Naive B cell (primary cell): ENCODE data around the gene FAR2. TPM values are rescaled to one million over a fixed set of nuclear protein-coding genes. Genes with fewer than 3 reads are reported as not detected.

Experiments
- ATAC-seq, 2 donors: fragments of 150-1000 bp; cut with Tn5 transposase; 2 replicates each; pipeline ENCODE4 v1.10.0; 2021; ENCODE audit warnings: low read depth in 2 of 2, mild to moderate bottlenecking in 2 of 2, moderate library complexity in 2 of 2
- DNase-seq: peaks from one replicate; pipeline ENCODE4 v3.0.0; 2022
- H3K27ac Mint-ChIP-seq, 6 donors: one replicate each; pipeline ENCODE4 v1.8.0; 2020 to 2022; ENCODE audit warnings: mild to moderate bottlenecking in 6 of 6, mixed read lengths in 6 of 6, moderate library complexity in 5 of 6, inconsistent platforms in 2 of 6
- H3K27me3 Mint-ChIP-seq, 3 donors: one replicate each; pipeline ENCODE4 v1.8.0; 2021 to 2022; ENCODE audit warnings: mixed read lengths in 3 of 3, mild to moderate bottlenecking in 1 of 3
- H3K36me3 Mint-ChIP-seq, 2 donors: one replicate each; pipeline ENCODE4 v1.8.0; 2020 to 2022; ENCODE audit warnings: mixed read lengths in 2 of 2, inconsistent platforms in 1 of 2, mild to moderate bottlenecking in 1 of 2
- H3K4me1 Mint-ChIP-seq, 3 donors: one replicate each; pipeline ENCODE4 v1.8.0; 2020 to 2022; ENCODE audit warnings: mixed read lengths in 3 of 3, inconsistent platforms in 1 of 3, mild to moderate bottlenecking in 1 of 3, moderate library complexity in 1 of 3
- H3K4me3 Mint-ChIP-seq, 8 donors: one replicate each; pipeline ENCODE4 v1.8.0; 2020 to 2022; ENCODE audit warnings: mild to moderate bottlenecking in 8 of 8, mixed read lengths in 8 of 8, moderate library complexity in 8 of 8, inconsistent platforms in 2 of 8
- H3K9me3 Mint-ChIP-seq, 7 donors: one replicate each; pipeline ENCODE4 v1.8.0; 2020 to 2022; ENCODE audit warnings: mixed read lengths in 7 of 7, mild to moderate bottlenecking in 5 of 7, inconsistent platforms in 2 of 7, moderate library complexity in 1 of 7
- polyA plus RNA-seq, 6 donors: library from polyadenylated mRNA; unstranded; fragments of 300-500 nt; fragmentation: Illumina TruSeq; gene quantifications; one replicate each; pipeline ENCODE4 v1.2.3, GENCODE V29; 2021; ENCODE audit warnings: low read depth in 6 of 6

The FAR2 gene
- polyA plus RNA-seq, 6 donors from 2014 or later = 0.23 to 1.0 (median 0.81) TPM; not detected in 2

- no peak for DNase-seq
- Mint-ChIP-seq H3K36me3 (peaks cover 0 to 4% of the 10 kb centered on the region in 2 donors), H3K27ac (no peak overlapping the region), H3K4me1 (peaks cover 9 to 24% (median 10%) of the 10 kb centered on the region in 3 donors), H3K27me3 (peaks cover 29 to 44% (median 34%) of the 10 kb centered on the region in 3 donors), H3K4me3 (no peak overlapping the region), H3K9me3 (peaks cover 0 to 19% (median 2%) of the 10 kb centered on the region in 7 donors)
- ATAC-seq = no peak
Observed at GRCh38 chr12:29145372-29146170, 3.5 kb upstream of the FAR2 start.

GRCh38 chr12:29146196-29146595 lies 2.9 kb upstream of the FAR2 start:
- no peak for ATAC-seq
- peaks cover 0 to 4% of the 10 kb centered on the region in 2 donors for H3K36me3 Mint-ChIP-seq

GRCh38 chr12:29147731-29148595 lies 1.1 kb upstream of the FAR2 start:
- H3K4me1 Mint-ChIP-seq = peaks cover 9 to 33% (median 15%) of the 10 kb centered on the region in 3 donors
- DNase-seq (no peak), ATAC-seq (no peak)
- H3K9me3 Mint-ChIP-seq = peaks cover 0 to 6% (median 0%) of the 10 kb centered on the region in 7 donors
- H3K4me3 Mint-ChIP-seq = peak overlapping the region; percentile 60 to 94 (median 88)
- no peak overlapping the region for H3K27ac Mint-ChIP-seq
- peaks cover 0 to 4% of the 10 kb centered on the region in 2 donors for H3K36me3 Mint-ChIP-seq
- H3K27me3 Mint-ChIP-seq = peaks cover 34 to 44% (median 34%) of the 10 kb centered on the region in 3 donors

More at GRCh38 chr12:29146196-29146595, 2.9 kb upstream of the FAR2 start:
- DNase-seq = no peak
- Mint-ChIP-seq H3K9me3 (peaks cover 0 to 18% (median 2%) of the 10 kb centered on the region in 7 donors), H3K4me1 (peaks cover 9 to 26% (median 10%) of the 10 kb centered on the region in 3 donors), H3K27me3 (peaks cover 34 to 44% (median 34%) of the 10 kb centered on the region in 3 donors), H3K4me3 (no peak overlapping the region), H3K27ac (no peak overlapping the region)

- ATAC-seq = peak; percentile 8 to 16
- H3K27ac Mint-ChIP-seq = peak overlapping the region in 2 of 6 donors; percentile 6 to 44
- no peak for DNase-seq
- H3K36me3 Mint-ChIP-seq = no peaks in the 10 kb centered on the region
- peaks cover 34 to 44% (median 34%) of the 10 kb centered on the region in 3 donors for H3K27me3 Mint-ChIP-seq
- H3K4me3 Mint-ChIP-seq = peak overlapping the region; percentile 60 to 94 (median 88)
- peaks cover 9 to 38% (median 15%) of the 10 kb centered on the region in 3 donors for H3K4me1 Mint-ChIP-seq
- H3K9me3 Mint-ChIP-seq = peaks cover 0 to 6% (median 0%) of the 10 kb centered on the region in 7 donors
Observed at GRCh38 chr12:29148596-29148910, 525 bp upstream of the FAR2 start.

- ATAC-seq = no peak
- H3K27me3 Mint-ChIP-seq = peaks cover 29 to 42% (median 34%) of the 10 kb centered on the region in 3 donors
- peaks cover 0 to 2% (median 0%) of the 10 kb centered on the region in 7 donors for H3K9me3 Mint-ChIP-seq
- DNase-seq = no peak
- H3K27ac Mint-ChIP-seq = no peak overlapping the region
- peak overlapping the region in 4 of 8 donors; percentile 84 to 93 (median 88) for H3K4me3 Mint-ChIP-seq
- no peaks in the 10 kb centered on the region for H3K36me3 Mint-ChIP-seq
- peaks cover 9 to 40% (median 15%) of the 10 kb centered on the region in 3 donors for H3K4me1 Mint-ChIP-seq
Observed at GRCh38 chr12:29149691-29150281, 708 bp downstream of the FAR2 start.

- DNase-seq (no peak), ATAC-seq (no peak)
- Mint-ChIP-seq H3K9me3 (peaks cover 0 to 2% (median 0%) of the 10 kb centered on the region in 7 donors), H3K27ac (peak overlapping the region in 1 of 6 donors; percentile 24), H3K4me1 (peaks cover 9 to 40% (median 15%) of the 10 kb centered on the region in 3 donors), H3K27me3 (peaks cover 27 to 36% (median 34%) of the 10 kb centered on the region in 3 donors), H3K4me3 (peak overlapping the region in 4 of 8 donors; percentile 7 to 50 (median 24)), H3K36me3 (no peaks in the 10 kb centered on the region)
Observed at GRCh38 chr12:29150462-29150861, 1.4 kb downstream of the FAR2 start.

GRCh38 chr12:29152223-29152868 lies 3.3 kb downstream of the FAR2 start:
- H3K4me1 Mint-ChIP-seq = peaks cover 9 to 40% (median 15%) of the 10 kb centered on the region in 3 donors
- no peak overlapping the region for H3K4me3 Mint-ChIP-seq
- DNase-seq (peak; percentile 19), ATAC-seq (peak; percentile 74 to 78)
- peak overlapping the region in 1 of 6 donors; percentile 24 for H3K27ac Mint-ChIP-seq
- H3K27me3 Mint-ChIP-seq = peaks cover 17 to 34% (median 19%) of the 10 kb centered on the region in 3 donors
- no peaks in the 10 kb centered on the region for H3K36me3 Mint-ChIP-seq
- H3K9me3 Mint-ChIP-seq = peaks cover 0 to 2% (median 0%) of the 10 kb centered on the region in 7 donors

- no peak for DNase-seq
- Mint-ChIP-seq H3K4me1 (peaks cover 7 to 37% (median 15%) of the 10 kb centered on the region in 3 donors), H3K4me3 (no peak overlapping the region), H3K9me3 (peaks cover 0 to 2% (median 0%) of the 10 kb centered on the region in 7 donors), H3K27me3 (peaks cover 10 to 26% (median 12%) of the 10 kb centered on the region in 3 donors), H3K36me3 (no peaks in the 10 kb centered on the region), H3K27ac (no peak overlapping the region)
- ATAC-seq = no peak
Observed at GRCh38 chr12:29152981-29153630, 4.0 kb downstream of the FAR2 start.

- H3K4me1 Mint-ChIP-seq = peaks cover 0 to 23% (median 8%) of the 10 kb centered on the region in 3 donors
- peak in 1 of 2 donors; percentile 11 for ATAC-seq
Observed at GRCh38 chr12:29155079-29155478, 6.0 kb downstream of the FAR2 start.

GRCh38 chr12:29157486-29157946 lies 8.4 kb downstream of the FAR2 start:
- no peak overlapping the region for H3K4me3 Mint-ChIP-seq
- peaks cover 0 to 17% (median 4%) of the 10 kb centered on the region in 3 donors for H3K4me1 Mint-ChIP-seq
- no peak for ATAC-seq

More at GRCh38 chr12:29155079-29155478, 6.0 kb downstream of the FAR2 start:
- H3K27me3 Mint-ChIP-seq = peaks cover 0 to 10% (median 3%) of the 10 kb centered on the region in 3 donors
- DNase-seq = no peak
- H3K4me3 Mint-ChIP-seq = no peak overlapping the region
- H3K27ac Mint-ChIP-seq = no peak overlapping the region
- no peaks in the 10 kb centered on the region for H3K36me3 Mint-ChIP-seq
- no peaks in the 10 kb centered on the region for H3K9me3 Mint-ChIP-seq

GRCh38 chr12:29158115-29158763 lies 9.2 kb downstream of the FAR2 start:
- Mint-ChIP-seq H3K27me3 (no peaks in the 10 kb centered on the region), H3K4me1 (peaks cover 0 to 13% (median 3%) of the 10 kb centered on the region in 3 donors), H3K9me3 (no peaks in the 10 kb centered on the region), H3K36me3 (no peaks in the 10 kb centered on the region), H3K4me3 (no peak overlapping the region), H3K27ac (no peak overlapping the region)
- no peak for DNase-seq
- ATAC-seq = no peak

More at GRCh38 chr12:29157486-29157946, 8.4 kb downstream of the FAR2 start:
- Mint-ChIP-seq H3K9me3 (no peaks in the 10 kb centered on the region), H3K27me3 (no peaks in the 10 kb centered on the region), H3K36me3 (no peaks in the 10 kb centered on the region), H3K27ac (no peak overlapping the region)
- no peak for DNase-seq
